COLO829 (cell line): ENCODE measurements around the gene SBNO2.

Source experiments
- DNase-seq: peaks from one replicate; pipeline ENCODE4 v3.0.0; 2012; ENCODE audit warnings: low spot score

SBNO2 gene

GRCh38 chr19:1154731-1155351 lies 19.2 kb downstream of the SBNO2 start:
- DNase-seq, result no peak

- no peak for DNase-seq
Measured at GRCh38 chr19:1153891-1154730, 20.0 kb downstream of the SBNO2 start.

- DNase-seq, result no peak
Measured at GRCh38 chr19:1151917-1152587, 22.0 kb downstream of the SBNO2 start.

- DNase-seq, result no peak
Measured at GRCh38 chr19:1151037-1151724, 22.9 kb downstream of the SBNO2 start.

- no peak for DNase-seq
Measured at GRCh38 chr19:1150333-1151036, 23.6 kb downstream of the SBNO2 start.

GRCh38 chr19:1149259-1150045 lies 24.6 kb downstream of the SBNO2 start:
- no peak for DNase-seq

- DNase-seq, result no peak
Measured at GRCh38 chr19:1147934-1148549, 26.0 kb downstream of the SBNO2 start.

- DNase-seq, result no peak
Measured at GRCh38 chr19:1146858-1147780, 26.9 kb downstream of the SBNO2 start.

GRCh38 chr19:1146412-1146699 lies 27.7 kb downstream of the SBNO2 start:
- DNase-seq, result no peak

GRCh38 chr19:1145635-1146411 lies 28.2 kb downstream of the SBNO2 start:
- DNase-seq, result no peak

- DNase-seq, result no peak
Measured at GRCh38 chr19:1144741-1145140, 29.3 kb downstream of the SBNO2 start.

- DNase-seq, result no peak
Measured at GRCh38 chr19:1143828-1144399, 30.2 kb downstream of the SBNO2 start.

GRCh38 chr19:1141944-1142343 lies 32.1 kb downstream of the SBNO2 start:
- no peak for DNase-seq

- DNase-seq, result no peak
Measured at GRCh38 chr19:1140272-1141027, 33.6 kb downstream of the SBNO2 start.

- DNase-seq, result no peak
Measured at GRCh38 chr19:1139126-1139525, 34.9 kb downstream of the SBNO2 start.

GRCh38 chr19:1138121-1138520 lies 35.9 kb downstream of the SBNO2 start:
- no peak for DNase-seq

GRCh38 chr19:1136621-1137317 lies 37.3 kb downstream of the SBNO2 start:
- no peak for DNase-seq
